HCT116 (cell line): ENCODE measurements around the gene GATAD2A. TPM values are rescaled to one million over a fixed set of nuclear protein-coding genes. Genes with fewer than 3 reads are reported as not detected.

Experiments used
- ATAC-seq: fragments of 200-7000 bp; cut with Tn5 transposase; 2 replicates; pipeline ENCODE4 v1.9.1; 2020; ENCODE audit warnings: mild to moderate bottlenecking, moderate library complexity
- BruUV-seq: library from RNA; stranded (reverse); fragments of 400-500 nt; replicated peaks from 2 replicates; lab custom pipeline; 2021; lab: Mats Ljungman, UMichigan
- CTCF ChIA-PET: fragments of 300-600 bp; sonication (Branson Sonifier 250); formaldehyde crosslinking; loops from one replicate; lab custom pipeline; 2021; ENCODE audit warnings: antibody characterized with exemption; lab: Charles Lee
- POLR2A ChIA-PET: fragments of 300-600, 350-600 bp; sonication (Branson Sonifier 250); formaldehyde crosslinking; loops from one replicate; lab custom pipeline; 2021; ENCODE audit warnings: antibody characterized with exemption; lab: Charles Lee
- RAD21 ChIA-PET, 2 experiments: fragments of 300-600 bp; sonication (Branson Sonifier 250); formaldehyde crosslinking; loops; one replicate each; lab custom pipeline; 2023; ENCODE audit warnings: low total read pairs in 2 of 2; ENCODE audit not compliant: uncharacterized antibody in 2 of 2, unreplicated experiment in 2 of 2, low non-redundant PET in 1 of 2; lab: Charles Lee
- DNase-seq: peaks from one replicate; pipeline ENCODE4 v3.0.0-alpha.2; 2010; ENCODE audit warnings: low read depth, low spot score
- H2AFZ ChIP-seq: fragments of 200-600 bp; shearing (Covaris generic), sonication (generic); 2 replicates; pipeline ENCODE4 v1.6.1; 2017; ENCODE audit warnings: low read depth, mixed run types, mixed read lengths, antibody characterized with exemption, low read length; ENCODE audit not compliant: poor library complexity, severe bottlenecking
- H3K27ac ChIP-seq: 2 replicates; pipeline ENCODE4 v1.5.1; 2012; ENCODE audit warnings: low read depth, low read length
- H3K27me3 ChIP-seq: fragments of 200-600 bp; sonication (generic); 2 replicates; pipeline ENCODE4 v1.6.1; 2016; ENCODE audit warnings: mixed run types, low read length, mixed read lengths; ENCODE audit not compliant: insufficient read depth
- H3K36me3 ChIP-seq, 2 experiments: fragments of 200-500 bp in 1 of 2; fragments of 200-600 bp in 1 of 2; sonication (Bioruptor generic) in 1 of 2; sonication (generic) in 1 of 2; 2 replicates each; pipeline versions ENCODE4 v1.5.1 to v1.6.1; 2014 to 2016; ENCODE audit warnings: low read length in 2 of 2, inconsistent platforms in 1 of 2, mixed read lengths in 1 of 2, mixed run types in 1 of 2; ENCODE audit not compliant: insufficient read depth in 2 of 2, control insufficient read depth in 1 of 2
- H3K4me1 ChIP-seq, 2 experiments: fragments of 200-600 bp in 1 of 2; sonication (generic) in 1 of 2; 2 replicates each; pipeline versions ENCODE4 v1.5.1 to v1.6.1; 2012 to 2017; ENCODE audit warnings: low read length in 2 of 2, inconsistent platforms in 1 of 2, mild to moderate bottlenecking in 1 of 2, mixed read lengths in 1 of 2, mixed run types in 1 of 2, moderate library complexity in 1 of 2; ENCODE audit not compliant: insufficient read depth in 2 of 2, control insufficient read depth in 1 of 2
- H3K4me2 ChIP-seq: fragments of 200-600 bp; sonication (generic); 2 replicates; pipeline ENCODE4 v1.6.1; 2017; ENCODE audit warnings: mixed run types, low read length, mixed read lengths
- H3K4me3 ChIP-seq, 2 experiments: fragments of 200-600 bp in 1 of 2; sonication (generic) in 1 of 2; replicated peaks in 1 of 2; 2 replicates each; pipeline ENCODE4 v1.5.1; 2011 to 2016; ENCODE audit warnings: low read length in 2 of 2, control low read depth in 1 of 2, low read depth in 1 of 2, mild to moderate bottlenecking in 1 of 2, mixed read lengths in 1 of 2, mixed run types in 1 of 2
- H3K79me2 ChIP-seq: fragments of 200-600 bp; sonication (generic); 2 replicates; pipeline ENCODE4 v1.6.1; 2017; ENCODE audit warnings: mild to moderate bottlenecking, mixed run types, low read length, moderate library complexity, mixed read lengths; ENCODE audit not compliant: insufficient read depth
- H3K9ac ChIP-seq: fragments of 200-600 bp; sonication (generic); 2 replicates; pipeline ENCODE4 v1.6.1; 2016; ENCODE audit warnings: low read length, mixed read lengths
- H3K9me2 ChIP-seq: fragments of 200-600 bp; sonication (generic), shearing (Covaris generic); 2 replicates; pipeline ENCODE4 v1.6.1; 2017; ENCODE audit warnings: mixed run types, mild to moderate bottlenecking, moderate library complexity; ENCODE audit not compliant: insufficient read depth
- H3K9me3 ChIP-seq, 2 experiments: fragments of 200-500 bp in 1 of 2; fragments of 200-600 bp in 1 of 2; sonication (Bioruptor generic) in 1 of 2; sonication (generic) in 1 of 2; 2 replicates each; pipeline ENCODE4 v1.6.1; 2014 to 2017; ENCODE audit warnings: low read length in 2 of 2, mixed read lengths in 2 of 2, inconsistent platforms in 1 of 2, low read depth in 1 of 2, mild to moderate bottlenecking in 1 of 2, mixed run types in 1 of 2, moderate library complexity in 1 of 2; ENCODE audit not compliant: control insufficient read depth in 1 of 2, insufficient read depth in 1 of 2
- H4K20me1 ChIP-seq: fragments of 200-600 bp; sonication (generic), shearing (Covaris generic); 2 replicates; pipeline ENCODE4 v1.6.1; 2017; ENCODE audit warnings: mixed run types, mild to moderate bottlenecking, moderate library complexity; ENCODE audit not compliant: insufficient read depth
- ELF1 ChIP-seq: IDR thresholded peaks from 2 replicates; pipeline ENCODE4 v1.6.1; 2012; ENCODE audit warnings: low read depth, borderline replicate concordance
- EZH2 ChIP-seq: fragments of 200-600 bp; sonication (generic); IDR thresholded peaks from 2 replicates; pipeline ENCODE4 v1.6.1; 2017; ENCODE audit warnings: antibody characterized with exemption, mixed run types
- EZH2phosphoT487 ChIP-seq: fragments of 200-600 bp; IDR thresholded peaks from 2 replicates; pipeline ENCODE4 v1.6.1; 2018; ENCODE audit warnings: antibody characterized with exemption, borderline replicate concordance
- POLR2AphosphoS5 ChIP-seq: IDR thresholded peaks from 2 replicates; pipeline ENCODE4 v1.6.1; 2011; ENCODE audit warnings: mild to moderate bottlenecking, low read depth, low read length, moderate library complexity
- RAD21 ChIP-seq: IDR thresholded peaks from 2 replicates; pipeline ENCODE4 v1.6.1; 2012; ENCODE audit warnings: low read depth, mild to moderate bottlenecking
- ZFX ChIP-seq: fragments of 450-650 bp; IDR thresholded peaks from 2 replicates; pipeline ENCODE4 v1.6.1; 2017
- intact Hi-C: fragments of 100-400 bp; cut with micrococcal nuclease; formaldehyde crosslinking; loops from 2 replicates; pipeline ENCODE4 v1.10.0; 2022
- total RNA-seq: library from RNA; stranded (reverse); gene quantifications from one replicate; pipeline ENCODE4 v1.2.1, GENCODE V29; 2021; ENCODE audit not compliant: unreplicated experiment
- TF ChIP-seq, protein P1 (sequence below): IDR thresholded peaks from 2 replicates; pipeline ENCODE4 v1.6.1; 2012; ENCODE audit warnings: low read depth
- TF ChIP-seq, protein P2 (sequence below): IDR thresholded peaks from 2 replicates; pipeline ENCODE4 v1.6.1; 2012
- TF ChIP-seq, protein P3 (sequence below): IDR thresholded peaks from 2 replicates; pipeline ENCODE4 v1.6.1; 2011; ENCODE audit warnings: mild to moderate bottlenecking, low read length, moderate library complexity; ENCODE audit not compliant: insufficient replicate concordance; ENCODE audit errors: extremely low read depth

The GATAD2A gene
- total RNA-seq, 1 experiment from 2014 or later = 130 TPM

DNA sequence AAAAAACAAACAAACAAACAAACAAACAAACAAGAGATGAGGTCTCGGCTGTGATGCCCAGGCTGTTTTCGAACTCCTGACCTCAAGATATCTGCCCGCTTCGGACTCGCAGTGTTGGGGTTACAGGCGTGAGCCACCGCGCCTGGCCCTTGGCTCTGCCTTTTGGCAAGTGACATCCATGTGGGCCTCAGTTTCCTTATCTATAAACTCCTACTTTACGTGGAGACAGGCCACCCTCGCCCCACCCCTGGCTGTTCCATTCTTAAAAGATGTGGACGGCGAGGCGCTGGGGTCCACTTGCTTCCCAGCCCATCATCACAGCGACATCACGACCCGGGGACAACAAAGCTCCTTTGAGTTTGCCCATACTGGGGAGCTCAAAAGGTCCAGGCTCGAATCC lies 108.2 kb downstream of the GATAD2A start:
- Histone ChIP-seq H3K36me3 (no peaks in the 10 kb centered on the region), H3K4me2 (no peak overlapping the region), H3K4me1 (peaks cover 7 to 24% of the 10 kb centered on the region in 2 experiments), H2AFZ (no peak overlapping the region), H4K20me1 (no peaks in the 10 kb centered on the region), H3K27me3 (no peaks in the 10 kb centered on the region), H3K9ac (no peak overlapping the region), H3K27ac (no peak overlapping the region), H3K79me2 (peaks cover 26% of the 10 kb centered on the region), H3K9me2 (no peaks in the 10 kb centered on the region), H3K4me3 (no peak overlapping the region), H3K9me3 (no peaks in the 10 kb centered on the region)
- BruUV-seq = no TSS peak
- DNase-seq (no peak), ATAC-seq (no peak)
- ChIA-PET POLR2A (no interaction called here), CTCF (no interaction called here), RAD21 (no interaction called here)
- TF ChIP-seq RAD21 = no peak
- no peak for TF ChIP-seq EZH2
- TF ChIP-seq, protein P1, sequence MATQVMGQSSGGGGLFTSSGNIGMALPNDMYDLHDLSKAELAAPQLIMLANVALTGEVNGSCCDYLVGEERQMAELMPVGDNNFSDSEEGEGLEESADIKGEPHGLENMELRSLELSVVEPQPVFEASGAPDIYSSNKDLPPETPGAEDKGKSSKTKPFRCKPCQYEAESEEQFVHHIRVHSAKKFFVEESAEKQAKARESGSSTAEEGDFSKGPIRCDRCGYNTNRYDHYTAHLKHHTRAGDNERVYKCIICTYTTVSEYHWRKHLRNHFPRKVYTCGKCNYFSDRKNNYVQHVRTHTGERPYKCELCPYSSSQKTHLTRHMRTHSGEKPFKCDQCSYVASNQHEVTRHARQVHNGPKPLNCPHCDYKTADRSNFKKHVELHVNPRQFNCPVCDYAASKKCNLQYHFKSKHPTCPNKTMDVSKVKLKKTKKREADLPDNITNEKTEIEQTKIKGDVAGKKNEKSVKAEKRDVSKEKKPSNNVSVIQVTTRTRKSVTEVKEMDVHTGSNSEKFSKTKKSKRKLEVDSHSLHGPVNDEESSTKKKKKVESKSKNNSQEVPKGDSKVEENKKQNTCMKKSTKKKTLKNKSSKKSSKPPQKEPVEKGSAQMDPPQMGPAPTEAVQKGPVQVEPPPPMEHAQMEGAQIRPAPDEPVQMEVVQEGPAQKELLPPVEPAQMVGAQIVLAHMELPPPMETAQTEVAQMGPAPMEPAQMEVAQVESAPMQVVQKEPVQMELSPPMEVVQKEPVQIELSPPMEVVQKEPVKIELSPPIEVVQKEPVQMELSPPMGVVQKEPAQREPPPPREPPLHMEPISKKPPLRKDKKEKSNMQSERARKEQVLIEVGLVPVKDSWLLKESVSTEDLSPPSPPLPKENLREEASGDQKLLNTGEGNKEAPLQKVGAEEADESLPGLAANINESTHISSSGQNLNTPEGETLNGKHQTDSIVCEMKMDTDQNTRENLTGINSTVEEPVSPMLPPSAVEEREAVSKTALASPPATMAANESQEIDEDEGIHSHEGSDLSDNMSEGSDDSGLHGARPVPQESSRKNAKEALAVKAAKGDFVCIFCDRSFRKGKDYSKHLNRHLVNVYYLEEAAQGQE = no peak
- TF ChIP-seq ZFX = no peak
- no peak for TF ChIP-seq EZH2phosphoT487
- intact Hi-C loops = no loop called here

DNA sequence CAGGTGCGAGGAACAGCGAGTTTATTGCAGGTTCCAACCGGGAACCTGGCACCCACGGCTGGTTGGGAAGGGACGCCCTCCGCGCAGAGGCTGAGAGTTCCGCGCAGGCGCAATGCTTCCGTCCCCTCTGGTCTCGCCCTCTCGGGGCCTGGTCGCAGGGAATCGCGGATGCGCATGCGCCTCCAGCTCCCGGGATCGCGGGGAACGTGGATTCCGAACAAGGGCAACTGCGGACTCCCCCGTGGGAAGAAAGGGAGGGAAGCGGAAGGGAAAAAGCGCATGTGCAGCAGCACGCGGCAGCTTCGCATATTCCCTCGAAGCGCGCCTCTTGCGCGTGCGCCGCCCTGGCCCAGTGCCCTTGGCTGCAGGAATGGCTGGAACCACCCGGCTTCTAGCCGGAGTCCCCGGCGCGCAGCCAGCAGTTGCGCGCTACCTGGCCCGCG lies 108.8 kb downstream of the GATAD2A start:
- POLR2A ChIA-PET = no interaction called here
- Histone ChIP-seq H3K36me3 (peaks cover under 1 to 3% of the 10 kb centered on the region in 2 experiments; a peak in 3 of 4 replicates), H3K79me2 (peaks cover 30% of the 10 kb centered on the region), H3K4me1 (peaks cover 7 to 24% of the 10 kb centered on the region in 2 experiments), H3K27me3 (no peaks in the 10 kb centered on the region), H3K4me3 (no peak overlapping the region), H3K9me2 (no peaks in the 10 kb centered on the region), H3K4me2 (no peak overlapping the region), H3K9me3 (no peaks in the 10 kb centered on the region), H3K27ac (no peak overlapping the region; the same call in 1 of the 2 replicates), H4K20me1 (no peaks in the 10 kb centered on the region), H2AFZ (no peak overlapping the region), H3K9ac (no peak overlapping the region)
- RAD21 ChIA-PET = no interaction called here
- ATAC-seq = no peak
- DNase-seq = no peak
- intact Hi-C loops = no loop called here
- no TSS peak for BruUV-seq
- CTCF ChIA-PET = no interaction called here
- TF ChIP-seq POLR2AphosphoS5 (no peak), ELF1 (no peak), ZFX (no peak)
- TF ChIP-seq, protein P2, sequence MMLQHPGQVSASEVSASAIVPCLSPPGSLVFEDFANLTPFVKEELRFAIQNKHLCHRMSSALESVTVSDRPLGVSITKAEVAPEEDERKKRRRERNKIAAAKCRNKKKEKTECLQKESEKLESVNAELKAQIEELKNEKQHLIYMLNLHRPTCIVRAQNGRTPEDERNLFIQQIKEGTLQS = no peak
- TF ChIP-seq, protein P3, sequence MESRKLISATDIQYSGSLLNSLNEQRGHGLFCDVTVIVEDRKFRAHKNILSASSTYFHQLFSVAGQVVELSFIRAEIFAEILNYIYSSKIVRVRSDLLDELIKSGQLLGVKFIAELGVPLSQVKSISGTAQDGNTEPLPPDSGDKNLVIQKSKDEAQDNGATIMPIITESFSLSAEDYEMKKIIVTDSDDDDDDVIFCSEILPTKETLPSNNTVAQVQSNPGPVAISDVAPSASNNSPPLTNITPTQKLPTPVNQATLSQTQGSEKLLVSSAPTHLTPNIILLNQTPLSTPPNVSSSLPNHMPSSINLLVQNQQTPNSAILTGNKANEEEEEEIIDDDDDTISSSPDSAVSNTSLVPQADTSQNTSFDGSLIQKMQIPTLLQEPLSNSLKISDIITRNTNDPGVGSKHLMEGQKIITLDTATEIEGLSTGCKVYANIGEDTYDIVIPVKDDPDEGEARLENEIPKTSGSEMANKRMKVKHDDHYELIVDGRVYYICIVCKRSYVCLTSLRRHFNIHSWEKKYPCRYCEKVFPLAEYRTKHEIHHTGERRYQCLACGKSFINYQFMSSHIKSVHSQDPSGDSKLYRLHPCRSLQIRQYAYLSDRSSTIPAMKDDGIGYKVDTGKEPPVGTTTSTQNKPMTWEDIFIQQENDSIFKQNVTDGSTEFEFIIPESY = no peak
